ENCODE measurements around the gene PAX2. TPM values are rescaled to one million over a fixed set of nuclear protein-coding genes. Genes with fewer than 3 reads are reported as not detected.

The PAX2 gene
- total RNA-seq, 1 experiment from 2014 or later, result not detected

DNA sequence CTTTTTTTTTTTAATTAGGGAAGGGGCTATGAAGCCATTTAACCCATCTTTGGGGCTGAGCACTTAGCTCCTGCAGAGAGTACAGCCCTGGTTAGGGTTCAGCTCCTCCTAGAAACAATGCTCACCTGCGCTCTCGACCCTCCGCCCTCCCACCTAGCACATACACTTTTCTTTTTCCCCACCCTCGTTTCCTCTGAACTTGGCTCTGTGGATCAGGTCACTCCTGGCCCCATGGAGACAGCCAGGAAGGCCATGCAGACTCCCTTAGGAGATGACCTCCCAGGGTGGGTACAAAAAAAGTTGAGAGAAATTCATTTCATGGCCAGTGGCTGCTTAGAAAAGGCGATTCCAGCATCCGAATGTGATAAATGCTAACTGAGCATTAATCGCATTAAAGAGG, 15.8 kb downstream of the PAX2 start:
- no peak overlapping the region for H2BK15ac ChIP-seq (ENCODE audit: low read depth, low read length)
- H3K27ac ChIP-seq (ENCODE audit: insufficient read length, low read depth, low read length), result no peak overlapping the region
- DNase-seq, result no peak
- H3K4ac ChIP-seq (ENCODE audit: low read depth, low read length), result no peak overlapping the region
- H3K56ac ChIP-seq (ENCODE audit: insufficient read length, low read depth, low read length), result no peak overlapping the region
- no peak overlapping the region for H2AK5ac ChIP-seq (ENCODE audit: insufficient read length, low read length)
- no peaks in the 10 kb centered on the region for H3K23me2 ChIP-seq (ENCODE audit: insufficient read length, low read depth, low read length, poor library complexity, severe bottlenecking)
- H3K4me3 Mint-ChIP-seq, result no peak overlapping the region
- no peaks in the 10 kb centered on the region for H3K36me3 Mint-ChIP-seq (ENCODE audit: insufficient read depth in 1 of 3, low read depth in 3 of 3)
- H3K4me2 ChIP-seq (ENCODE audit: insufficient read depth, insufficient read length, low read length), result no peak overlapping the region
- H4K8ac ChIP-seq (replicated peaks; ENCODE audit: insufficient read length, low read depth, low read length), result no peak overlapping the region
- no peaks in the 10 kb centered on the region for H3K79me2 ChIP-seq (ENCODE audit: insufficient read depth, low read length)
- H2BK120ac ChIP-seq (ENCODE audit: low read depth, low read length, poor library complexity, severe bottlenecking), result no peak overlapping the region
- H3K23ac ChIP-seq (ENCODE audit: insufficient read length, low read depth, low read length), result no peak overlapping the region
- no peak overlapping the region for H2AFZ ChIP-seq (ENCODE audit: low read length)
- H3K4me1 ChIP-seq (ENCODE audit: insufficient read depth, low read length), result no peaks in the 10 kb centered on the region
- H3T11ph ChIP-seq (ENCODE audit: low read length), result no peak overlapping the region
- H4K5ac ChIP-seq (ENCODE audit: insufficient read length, low read depth, low read length), result no peak overlapping the region
- no peak overlapping the region for H4K91ac ChIP-seq (ENCODE audit: insufficient read length, low read depth, low read length)
- no peak overlapping the region for H3K14ac ChIP-seq (ENCODE audit: insufficient read depth, low read length)
- H4K20me1 ChIP-seq (ENCODE audit: control insufficient read depth, insufficient read depth, insufficient read length), result no peaks in the 10 kb centered on the region
- peaks cover 9% of the 10 kb centered on the region; the same call in 1 of the 2 replicates for H3K27me3 ChIP-seq (ENCODE audit: insufficient read depth, low read length)
- no peak overlapping the region for H3K9ac ChIP-seq (ENCODE audit: extremely low read depth, insufficient read length, low read length)
- H3K27me3 Mint-ChIP-seq (ENCODE audit: low read depth), result peaks cover 98% of the 10 kb centered on the region
- H3K27ac Mint-ChIP-seq, result no peak overlapping the region
- no peaks in the 10 kb centered on the region for H3K9me3 ChIP-seq (ENCODE audit: control insufficient read depth, low read depth, low read length)
- no peak overlapping the region for H3K18ac ChIP-seq (ENCODE audit: insufficient read length, low read depth, low read length)
- no peak overlapping the region for H2BK12ac ChIP-seq (ENCODE audit: insufficient read length, low read depth, low read length)
- no peaks in the 10 kb centered on the region for H3K9me3 Mint-ChIP-seq
- H3K79me1 ChIP-seq (ENCODE audit: insufficient read depth, low read depth, low read length, poor library complexity, severe bottlenecking), result no peaks in the 10 kb centered on the region
- peaks cover 2 to 6% of the 10 kb centered on the region in 2 experiments; a peak in 2 of 4 replicates for H3K4me1 Mint-ChIP-seq
- H2BK5ac ChIP-seq (ENCODE audit: insufficient read length, low read length), result no peak overlapping the region
- no peak overlapping the region for H2BK20ac ChIP-seq (ENCODE audit: low read depth, low read length, poor library complexity, severe bottlenecking)
- TF ChIP-seq, protein P1, sequence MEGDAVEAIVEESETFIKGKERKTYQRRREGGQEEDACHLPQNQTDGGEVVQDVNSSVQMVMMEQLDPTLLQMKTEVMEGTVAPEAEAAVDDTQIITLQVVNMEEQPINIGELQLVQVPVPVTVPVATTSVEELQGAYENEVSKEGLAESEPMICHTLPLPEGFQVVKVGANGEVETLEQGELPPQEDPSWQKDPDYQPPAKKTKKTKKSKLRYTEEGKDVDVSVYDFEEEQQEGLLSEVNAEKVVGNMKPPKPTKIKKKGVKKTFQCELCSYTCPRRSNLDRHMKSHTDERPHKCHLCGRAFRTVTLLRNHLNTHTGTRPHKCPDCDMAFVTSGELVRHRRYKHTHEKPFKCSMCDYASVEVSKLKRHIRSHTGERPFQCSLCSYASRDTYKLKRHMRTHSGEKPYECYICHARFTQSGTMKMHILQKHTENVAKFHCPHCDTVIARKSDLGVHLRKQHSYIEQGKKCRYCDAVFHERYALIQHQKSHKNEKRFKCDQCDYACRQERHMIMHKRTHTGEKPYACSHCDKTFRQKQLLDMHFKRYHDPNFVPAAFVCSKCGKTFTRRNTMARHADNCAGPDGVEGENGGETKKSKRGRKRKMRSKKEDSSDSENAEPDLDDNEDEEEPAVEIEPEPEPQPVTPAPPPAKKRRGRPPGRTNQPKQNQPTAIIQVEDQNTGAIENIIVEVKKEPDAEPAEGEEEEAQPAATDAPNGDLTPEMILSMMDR (conservative IDR thresholded peaks at IDR 0.05), result no peak
- no CpG with 5 or more reads among the region's 7 CpGs for WGBS (ENCODE audit: extremely low coverage, insufficient read length, low lambda C conversion rate)
